Measurements from ENCODE around the gene PHIP.

- TF ChIP-seq CTCF (IDR thresholded peaks at IDR 0.05; ENCODE audit: low read depth, low read length), result no peak
- no peak for TF ChIP-seq EZH2phosphoT487 (IDR thresholded peaks at IDR 0.05; ENCODE audit: low read depth)
These were observed 129.3 kb downstream of the PHIP start for GRCh38 chr6:78948785-78949184.

Data from OCI-LY3 (cell line).